Left ventricle myocardium inferior (tissue), 1 donor: Measurements from ENCODE around the gene ITPR1. TPM values are rescaled to one million over a fixed set of nuclear protein-coding genes. Genes with fewer than 3 reads are reported as not detected.
"Not testable (repeated sequence)": the region's sequence is repeated elsewhere in the genome, so short reads cannot be mapped to it uniquely, and the experiment has no call there.

Experiments used
- DNase-seq: peaks from one replicate; pipeline ENCODE4 v3.0.0-alpha.2; 2020
- H3K27ac ChIP-seq: fragments of 200-600 bp; replicated peaks from 2 replicates; pipeline ENCODE4 v1.8.0; 2021
- H3K27me3 ChIP-seq: fragments of 200-600 bp; 2 replicates; pipeline ENCODE4 v1.8.0; 2021; ENCODE audit warnings: low read depth
- H3K36me3 ChIP-seq: fragments of 200-600 bp; 2 replicates; pipeline ENCODE4 v1.8.0; 2021
- H3K4me1 ChIP-seq: fragments of 200-600 bp; 2 replicates; pipeline ENCODE4 v1.8.0; 2021
- H3K4me3 ChIP-seq: fragments of 200-600 bp; 2 replicates; pipeline ENCODE4 v1.8.0; 2021; ENCODE audit warnings: mild to moderate bottlenecking, moderate library complexity
- H3K9me3 ChIP-seq: fragments of 200-600 bp; replicated peaks from 2 replicates; pipeline ENCODE4 v1.8.0; 2021
- CTCF ChIP-seq: fragments of 200-600 bp; IDR thresholded peaks from 2 replicates; pipeline ENCODE4 v1.8.0; 2021; ENCODE audit warnings: antibody characterized with exemption, mild to moderate bottlenecking, borderline replicate concordance
- intact Hi-C: fragments of 100-400 bp; cut with micrococcal nuclease; formaldehyde crosslinking; loops from one replicate; pipeline ENCODE4 v1.11.0; 2022
- total RNA-seq: library from RNA; stranded (reverse); fragmentation: NEBNext Ultra II Directional; extraction: Animal tissue kit (Norgen Biotek cat#: 25700); gene quantifications from one replicate; pipeline ENCODE4 v1.2.1, GENCODE V29; 2021
- donor health status: DM: no; HTN: yes; CAD: no; lungs with severe emphysema.

Gene ITPR1
- total RNA-seq, 1 donor from 2014 or later: 29.0 TPM

GRCh38 chr3:4758249-4758860 is 265.2 kb downstream of the ITPR1 start:
- DNase-seq: no peak
- TF ChIP-seq CTCF: no peak
- Histone ChIP-seq H3K9me3 (no peaks in the 10 kb centered on the region), H3K4me3 (no peak overlapping the region), H3K4me1 (peaks cover 21% of the 10 kb centered on the region), H3K36me3 (peaks cover 28% of the 10 kb centered on the region), H3K27me3 (no peaks in the 10 kb centered on the region), H3K27ac (no peak overlapping the region)
- intact Hi-C loops: no loop called here

- no peaks in the 10 kb centered on the region for H3K9me3 ChIP-seq
- no peak for DNase-seq
- peaks cover 31% of the 10 kb centered on the region for H3K36me3 ChIP-seq
- no peak for TF ChIP-seq CTCF
- no peaks in the 10 kb centered on the region for H3K27me3 ChIP-seq
- no peak overlapping the region for H3K27ac ChIP-seq
- intact Hi-C loops: no loop called here
- H3K4me3 ChIP-seq: no peak overlapping the region
- H3K4me1 ChIP-seq: peaks cover 19% of the 10 kb centered on the region
Observed at GRCh38 chr3:4758957-4759656, 266.0 kb downstream of the ITPR1 start.

GRCh38 chr3:4759689-4760312 is 266.7 kb downstream of the ITPR1 start:
- Histone ChIP-seq H3K9me3 (no peaks in the 10 kb centered on the region), H3K4me3 (no peak overlapping the region), H3K36me3 (peaks cover 31% of the 10 kb centered on the region), H3K27ac (no peak overlapping the region), H3K27me3 (no peaks in the 10 kb centered on the region), H3K4me1 (peaks cover 12% of the 10 kb centered on the region)
- intact Hi-C loops: no loop called here
- no peak for DNase-seq
- TF ChIP-seq CTCF: no peak

- Histone ChIP-seq H3K4me3 (no peak overlapping the region), H3K36me3 (peaks cover 48% of the 10 kb centered on the region), H3K27ac (no peak overlapping the region), H3K4me1 (no peaks in the 10 kb centered on the region), H3K9me3 (peaks cover 10% of the 10 kb centered on the region), H3K27me3 (no peaks in the 10 kb centered on the region)
- intact Hi-C loops: no loop called here
- TF ChIP-seq CTCF: no peak
- no peak for DNase-seq
Observed at GRCh38 chr3:4761759-4762158, 268.6 kb downstream of the ITPR1 start.

- Histone ChIP-seq H3K9me3 (peaks cover 10% of the 10 kb centered on the region), H3K36me3 (peaks cover 49% of the 10 kb centered on the region)
- H3K27me3 ChIP-seq, H3K27ac ChIP-seq, H3K4me1 ChIP-seq, intact Hi-C loops, H3K4me3 ChIP-seq, DNase-seq: not testable (repeated sequence)
Observed at GRCh38 chr3:4762481-4763230, 269.5 kb downstream of the ITPR1 start.
